Daoy (cell line): ENCODE measurements around the gene RPS6KB1. TPM values are rescaled to one million over a fixed set of nuclear protein-coding genes. Genes with fewer than 3 reads are reported as not detected.
"Not testable (repeated sequence)": the region's sequence is repeated elsewhere in the genome, so short reads cannot be mapped to it uniquely, and the experiment has no call there.

Source experiments
- DNase-seq: peaks from one replicate; pipeline ENCODE4 v3.0.0-alpha.2; 2015; ENCODE audit warnings: low read depth
- total RNA-seq: library from RNA; depleted of rRNA; stranded (reverse); fragments of >200 nt; shearing (Covaris generic); gene quantifications from 2 replicates; pipeline ENCODE4 v1.2.3, GENCODE V29; 2014; rRNA removed

The RPS6KB1 gene
- total RNA-seq, 1 experiment from 2014 or later: 16.1 TPM

DNA sequence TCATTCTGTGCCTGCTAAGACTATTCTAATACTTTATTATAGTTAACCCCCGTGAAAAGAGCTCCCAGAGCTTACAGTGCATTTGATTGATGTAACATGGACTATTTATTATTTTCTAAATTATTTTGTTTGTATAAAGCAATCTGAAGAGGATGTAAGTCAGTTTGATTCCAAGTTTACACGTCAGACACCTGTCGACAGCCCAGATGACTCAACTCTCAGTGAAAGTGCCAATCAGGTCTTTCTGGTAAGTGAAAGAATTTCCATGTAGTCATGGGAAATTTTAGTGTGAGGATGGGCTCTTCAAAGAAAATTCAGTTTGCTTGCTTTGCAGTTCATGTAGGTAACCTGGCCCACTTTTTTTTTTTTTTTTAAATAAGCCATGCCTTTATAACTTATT is 47.8 kb downstream of the RPS6KB1 start:
- DNase-seq: not testable (repeated sequence)

DNA sequence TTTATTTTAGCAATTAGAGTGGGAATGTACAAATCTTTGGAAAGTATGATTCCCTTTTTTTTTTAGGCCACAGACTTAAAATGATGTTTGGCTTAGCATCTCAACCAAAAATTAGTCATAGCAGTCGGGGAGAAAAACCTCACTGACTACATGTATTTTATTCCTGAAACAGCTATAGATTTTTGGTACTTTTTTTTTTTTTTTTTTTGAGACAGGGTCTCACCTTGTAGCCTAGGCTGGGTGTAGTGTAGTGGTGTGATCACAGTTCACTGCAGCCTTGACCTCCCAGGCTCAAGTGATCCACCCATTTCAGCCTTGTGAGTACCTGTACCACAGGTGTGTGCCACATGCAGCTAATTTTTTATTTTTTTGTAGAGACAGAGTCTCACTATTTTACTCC is 48.2 kb downstream of the RPS6KB1 start:
- DNase-seq: no peak

DNA sequence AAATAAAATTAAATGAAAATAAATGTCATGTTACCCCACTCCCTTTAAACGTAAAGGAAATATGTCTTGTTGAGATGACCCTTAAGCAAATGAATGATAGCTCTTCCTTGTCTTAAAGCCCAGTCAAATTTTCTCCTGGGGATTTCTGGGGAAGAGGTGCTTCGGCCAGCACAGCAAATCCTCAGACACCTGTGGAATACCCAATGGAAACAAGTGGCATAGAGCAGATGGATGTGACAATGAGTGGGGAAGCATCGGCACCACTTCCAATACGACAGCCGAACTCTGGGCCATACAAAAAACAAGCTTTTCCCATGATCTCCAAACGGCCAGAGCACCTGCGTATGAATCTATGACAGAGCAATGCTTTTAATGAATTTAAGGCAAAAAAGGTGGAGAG is 53.5 kb downstream of the RPS6KB1 start:
- not testable (repeated sequence) for DNase-seq

DNA sequence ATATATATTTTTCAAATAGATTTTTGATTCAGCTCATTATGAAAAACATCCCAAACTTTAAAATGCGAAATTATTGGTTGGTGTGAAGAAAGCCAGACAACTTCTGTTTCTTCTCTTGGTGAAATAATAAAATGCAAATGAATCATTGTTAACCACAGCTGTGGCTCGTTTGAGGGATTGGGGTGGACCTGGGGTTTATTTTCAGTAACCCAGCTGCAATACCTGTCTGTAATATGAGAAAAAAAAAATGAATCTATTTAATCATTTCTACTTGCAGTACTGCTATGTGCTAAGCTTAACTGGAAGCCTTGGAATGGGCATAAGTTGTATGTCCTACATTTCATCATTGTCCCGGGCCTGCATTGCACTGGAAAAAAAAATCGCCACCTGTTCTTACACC is 54.4 kb downstream of the RPS6KB1 start:
- DNase-seq: not testable (repeated sequence)

DNA sequence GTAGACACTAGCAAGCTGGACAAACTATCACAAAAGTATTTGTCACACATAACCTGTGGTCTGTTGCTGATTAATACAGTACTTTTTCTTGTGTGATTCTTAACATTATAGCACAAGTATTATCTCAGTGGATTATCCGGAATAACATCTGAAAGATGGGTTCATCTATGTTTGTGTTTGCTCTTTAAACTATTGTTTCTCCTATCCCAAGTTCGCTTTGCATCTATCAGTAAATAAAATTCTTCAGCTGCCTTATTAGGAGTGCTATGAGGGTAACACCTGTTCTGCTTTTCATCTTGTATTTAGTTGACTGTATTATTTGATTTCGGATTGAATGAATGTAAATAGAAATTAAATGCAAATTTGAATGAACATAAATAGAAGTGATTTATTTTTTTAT is 57.1 kb downstream of the RPS6KB1 start:
- no peak for DNase-seq

DNA sequence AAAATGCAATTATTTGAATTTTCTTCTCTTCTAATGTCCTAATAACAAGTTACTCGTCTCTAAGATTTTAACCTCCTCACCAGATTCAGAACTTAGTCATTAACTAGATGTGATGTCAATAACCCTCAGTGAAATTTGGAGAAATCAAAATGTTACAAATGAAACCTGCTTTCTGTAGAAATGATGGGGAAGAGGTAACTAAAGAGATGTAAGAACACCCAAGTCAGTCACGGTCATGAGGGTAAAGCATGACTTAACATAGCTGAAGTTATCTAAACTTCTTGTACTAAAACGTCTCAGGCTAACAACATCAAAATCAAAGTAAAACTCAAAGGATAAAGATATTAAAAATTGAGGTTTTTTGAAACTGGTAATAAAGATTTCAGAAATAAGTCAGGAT is 61.9 kb downstream of the RPS6KB1 start:
- DNase-seq: no peak

DNA sequence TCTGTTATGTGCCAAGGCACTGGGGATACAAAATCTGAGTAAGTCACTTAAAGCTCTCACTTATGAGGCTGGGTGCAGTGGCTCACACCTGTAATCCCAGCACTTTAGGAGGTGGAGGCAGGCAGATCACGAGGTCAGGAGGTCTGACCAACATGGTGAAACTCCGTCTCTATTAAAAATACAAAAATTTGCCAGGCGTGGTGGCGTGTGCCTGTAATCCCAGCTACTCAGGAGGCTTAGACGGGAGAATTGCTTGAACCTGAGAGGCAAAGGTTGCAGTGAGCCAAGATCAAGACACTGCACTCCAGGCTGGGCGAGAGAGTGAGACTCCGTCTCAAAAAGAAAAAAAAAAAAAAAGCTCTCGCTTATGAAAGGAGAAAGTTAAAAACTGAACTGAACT is 66.7 kb downstream of the RPS6KB1 start:
- DNase-seq: not testable (repeated sequence)

DNA sequence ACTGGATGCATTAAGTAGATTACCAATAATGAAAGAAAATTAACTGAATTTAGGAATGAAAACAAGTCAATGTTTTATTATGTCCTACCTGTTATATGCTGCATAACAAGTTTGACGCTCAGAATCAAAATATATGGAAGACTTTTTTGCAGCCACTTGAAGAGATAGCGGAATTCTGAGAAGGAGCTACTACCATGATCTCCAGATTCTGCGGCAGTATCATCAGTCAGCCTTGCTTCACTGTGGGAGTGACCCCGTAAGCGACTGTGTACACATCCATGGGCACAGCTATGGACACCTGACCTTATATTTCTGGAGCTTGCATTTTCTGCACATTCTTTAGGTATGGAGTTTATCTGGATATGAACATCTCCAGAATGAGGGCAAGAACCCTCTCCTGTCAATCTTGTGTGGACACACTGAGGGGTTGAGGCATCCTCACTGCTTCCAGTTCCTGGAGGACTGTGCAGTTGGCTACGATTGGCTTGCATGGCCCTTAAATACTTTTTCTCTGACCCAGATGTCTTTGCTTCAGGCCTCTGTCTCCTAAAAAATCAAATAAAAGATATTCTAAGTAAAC is 69.9 kb downstream of the RPS6KB1 start:
- DNase-seq: no peak

DNA sequence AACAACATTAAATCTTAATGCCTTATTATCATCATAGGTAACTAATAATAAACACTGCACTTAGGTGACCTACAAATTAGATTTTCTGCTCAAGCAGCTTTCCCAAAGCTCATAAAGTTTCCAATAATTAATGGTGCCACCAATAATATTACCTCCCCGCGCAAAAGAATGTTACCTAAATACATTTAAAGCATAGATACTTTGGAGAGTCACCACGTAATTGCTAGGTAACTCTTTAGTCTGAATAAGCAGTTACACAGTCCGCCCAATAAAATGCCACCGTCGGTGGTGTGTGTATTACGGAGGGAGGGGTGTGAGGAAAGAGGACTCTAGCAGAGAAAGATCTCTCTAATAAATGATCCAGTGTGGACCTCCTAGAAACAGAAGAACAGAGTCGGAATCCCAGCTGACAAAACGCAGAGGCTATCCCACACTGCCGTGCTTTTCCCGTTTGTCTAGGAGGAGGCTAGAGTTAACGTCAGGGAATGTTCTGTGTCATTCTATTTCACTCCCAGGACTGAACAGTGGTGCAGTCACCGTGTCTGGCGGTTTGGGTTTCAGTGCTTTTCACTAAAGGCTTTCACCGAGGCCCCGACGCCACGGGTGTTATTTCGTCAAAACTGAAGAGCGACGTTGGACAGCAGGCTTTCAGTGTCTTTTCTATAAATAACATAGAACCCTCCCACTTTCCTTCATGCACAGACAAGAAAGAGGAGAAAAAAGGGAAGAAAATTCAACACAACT is 71.0 kb downstream of the RPS6KB1 start:
- DNase-seq: peak; percentile 43

DNA sequence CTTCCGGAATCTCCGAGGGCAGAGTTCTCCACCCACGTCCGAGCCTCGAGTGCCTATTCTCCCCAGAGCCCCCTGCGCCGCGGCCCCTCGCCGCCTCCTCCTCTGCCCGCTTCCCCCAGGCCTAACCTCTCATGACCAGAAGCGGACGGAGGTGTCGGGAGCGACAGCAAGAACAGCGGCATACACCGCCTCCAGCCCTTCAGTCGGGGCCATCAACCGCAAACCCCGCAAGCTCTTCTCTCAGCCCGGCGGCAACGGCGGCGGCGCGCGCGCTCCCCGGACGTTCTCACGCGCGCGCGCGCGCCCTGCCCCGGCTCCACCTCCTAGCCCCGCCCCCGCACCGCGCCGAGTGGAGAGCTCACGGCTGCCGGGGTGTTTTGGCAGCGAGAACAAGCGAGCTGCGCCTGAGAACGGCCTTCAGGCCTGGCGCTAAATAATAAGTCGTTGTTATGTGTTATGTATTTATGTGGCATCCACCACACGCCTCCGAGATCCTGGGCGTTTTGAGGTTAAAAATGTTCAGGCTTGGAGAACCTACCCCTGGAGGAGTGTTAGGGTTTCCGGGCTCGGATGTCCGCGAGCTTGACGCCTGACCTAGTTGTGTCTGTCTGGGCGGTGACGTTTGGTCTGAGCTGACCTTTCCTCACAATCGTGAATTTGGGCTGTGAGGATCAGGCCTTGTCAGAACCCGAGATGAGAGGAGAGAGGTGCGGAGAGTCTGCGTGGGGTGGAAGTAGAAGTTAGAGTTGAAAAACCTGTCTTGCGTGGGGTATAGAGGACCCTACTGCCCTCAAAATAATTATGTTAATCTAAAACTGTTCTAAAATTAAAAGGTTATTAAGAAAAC is 71.8 kb downstream of the RPS6KB1 start, which contains the start of gene RNFT1:
Gene RNFT1 (minus strand): TSS at position 259 of the 847 bp plus-strand sequence. CDS start 77 bp downstream, at position 182.
- DNase-seq: peak; percentile 86

DNA sequence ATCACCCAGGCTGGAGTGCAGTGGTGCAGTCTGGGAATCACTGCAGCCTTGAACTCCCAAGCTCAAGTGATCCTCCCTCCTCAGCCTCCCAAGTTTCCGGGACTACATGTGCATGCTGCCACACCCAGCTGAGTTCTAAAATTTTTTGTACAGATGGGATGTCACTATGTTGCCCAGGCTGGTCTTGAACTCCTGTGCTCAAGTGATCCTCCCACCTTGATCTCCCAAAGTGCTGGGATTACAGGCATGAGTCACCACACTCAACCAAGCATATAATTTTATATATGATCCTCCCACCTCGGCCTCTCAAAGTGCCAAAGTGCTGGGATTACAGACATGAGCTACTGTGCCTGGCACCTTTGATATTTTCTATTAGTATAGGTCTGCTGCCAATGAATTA is 78.8 kb downstream of the RPS6KB1 start:
- not testable (repeated sequence) for DNase-seq

DNA sequence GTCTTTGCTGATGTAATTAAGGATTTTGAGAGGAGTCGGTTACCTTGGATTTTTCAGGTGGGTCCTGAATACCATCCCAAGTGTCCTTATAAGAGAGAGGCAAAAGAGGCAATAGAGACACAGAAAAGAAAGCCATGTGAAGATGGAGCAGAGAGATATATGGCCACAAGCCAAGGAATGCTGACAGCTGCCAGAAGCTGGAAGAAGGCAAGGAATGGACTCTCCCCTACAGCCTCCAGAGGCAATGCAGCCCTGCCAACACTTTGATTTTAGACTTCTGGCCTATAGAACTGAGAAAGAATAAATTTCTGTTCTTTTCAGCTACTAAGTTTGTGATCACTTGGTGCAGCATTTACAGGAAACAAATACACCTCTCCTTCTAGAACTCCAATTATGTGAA is 79.9 kb downstream of the RPS6KB1 start:
- DNase-seq: no peak

DNA sequence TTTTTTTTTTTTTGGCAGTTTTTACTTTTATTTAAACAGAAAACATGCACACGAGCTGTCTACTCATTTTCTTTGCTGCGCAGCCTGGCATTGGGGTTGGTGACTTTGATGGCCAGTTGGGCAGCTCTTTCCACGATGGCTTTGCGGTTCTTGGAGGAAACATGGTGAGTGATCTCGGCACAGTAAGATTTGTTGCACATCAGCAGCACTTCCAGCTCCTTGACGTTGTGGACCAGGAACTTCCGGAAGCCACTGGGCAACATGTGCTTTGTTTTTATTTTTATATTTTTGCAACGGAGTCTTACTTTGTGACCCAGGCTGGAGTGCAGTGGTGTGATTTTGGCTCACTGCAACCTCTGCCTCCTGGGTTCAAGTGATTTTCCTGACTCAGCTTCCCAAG is 80.6 kb downstream of the RPS6KB1 start:
- DNase-seq: not testable (repeated sequence)

DNA sequence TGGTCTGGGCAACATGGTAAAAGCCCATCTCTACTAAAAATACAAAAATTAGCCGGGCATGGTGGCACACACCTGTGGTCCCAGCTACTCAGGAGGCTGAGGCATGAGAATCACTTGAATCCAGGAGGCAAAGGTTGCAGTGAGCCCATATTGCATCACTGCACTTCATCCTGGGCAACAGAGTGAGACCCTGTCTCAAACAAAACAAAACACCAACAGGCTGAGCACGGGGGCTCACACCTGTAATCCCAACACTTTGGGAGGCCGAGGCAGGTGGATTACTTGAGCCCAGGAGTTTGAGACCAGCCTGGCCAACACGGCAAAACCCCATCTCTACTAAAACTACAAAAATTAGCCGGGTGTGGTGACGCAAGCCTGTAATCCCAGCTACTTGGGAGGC is 82.2 kb downstream of the RPS6KB1 start:
- not testable (repeated sequence) for DNase-seq

DNA sequence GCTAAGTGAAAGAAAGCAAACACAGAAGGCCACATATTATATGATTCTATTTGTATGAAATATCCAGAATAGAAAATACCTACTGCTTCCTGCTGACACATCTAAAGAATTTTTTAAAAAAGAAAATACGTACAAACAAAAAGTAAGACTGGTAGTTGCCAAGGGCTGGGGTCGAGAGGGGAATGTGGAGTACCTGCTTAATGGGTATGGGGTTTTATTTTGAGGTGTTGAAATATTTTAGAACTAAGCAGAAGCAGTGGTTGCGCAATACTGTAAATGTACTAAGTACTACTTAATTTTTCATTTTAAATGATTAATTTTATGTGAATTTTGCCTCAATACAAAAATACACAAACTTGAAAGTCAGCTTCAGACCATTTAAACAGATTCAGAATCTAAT is 103.7 kb downstream of the RPS6KB1 start:
- DNase-seq: not testable (repeated sequence)

Other genes with a start within 250 kb of the RPS6KB1 start
- 28.3 and 39.1 TPM in 2 replicates for gene PTRH2, start 185.7 kb upstream of the RPS6KB1 start, total RNA-seq
- gene VMP1, start 185.5 kb upstream of the RPS6KB1 start, total RNA-seq: 172 and 212 TPM in 2 replicates
- 16.4 and 19.8 TPM in 2 replicates for gene TUBD1, start 178 bp upstream of the RPS6KB1 start, total RNA-seq
- gene RNFT1, start 71.6 kb downstream of the RPS6KB1 start, total RNA-seq: 11.8 and 15.5 TPM in 2 replicates
- 7.9 and 8.2 TPM in 2 replicates for gene HEATR6, start 185.8 kb downstream of the RPS6KB1 start, total RNA-seq